Measurements from ENCODE around the gene RMND5B. TPM values are rescaled to one million over a fixed set of nuclear protein-coding genes. Genes with fewer than 3 reads are reported as not detected.

RMND5B gene
- total and polyA plus RNA-seq, 8 donors, result 25.3 to 72.9 (median 33.8) TPM

DNA sequence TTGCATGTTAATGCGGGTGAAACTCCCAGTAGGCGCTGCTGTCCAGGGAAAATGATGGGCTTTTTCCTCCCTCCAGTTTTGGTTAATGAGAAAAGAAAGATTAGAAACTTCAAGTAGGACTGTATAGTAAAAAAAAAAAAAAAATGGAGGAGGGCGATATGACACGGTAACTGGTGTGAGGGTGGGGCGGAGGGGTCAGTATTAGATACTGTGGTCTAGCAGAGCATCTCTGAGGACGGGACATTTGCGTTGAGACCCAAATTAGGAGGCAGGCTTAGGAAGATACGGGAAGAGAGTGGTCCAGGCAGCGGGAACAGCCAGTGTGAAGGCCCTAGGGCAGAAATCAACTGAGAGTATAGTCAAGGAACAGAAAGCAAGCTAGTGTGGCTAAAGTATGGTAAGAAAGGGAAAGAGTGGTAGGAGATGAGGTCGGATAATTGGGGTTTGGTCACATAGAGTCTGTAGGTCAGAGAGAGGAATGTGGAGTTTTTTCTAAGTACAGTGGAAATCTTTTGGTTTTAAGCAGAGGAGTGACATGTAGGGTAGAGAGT, 707 bp downstream of the RMND5B start:
- DNase-seq, result no peak
- intact Hi-C loops (cut with DNase I; ENCODE audit: low total_unique reads), result no loop called here
- Histone ChIP-seq H3K36me3 (peaks cover 5 to 32% (median 31%) of the 10 kb centered on the region in 4 donors), H3K4me1 (peaks cover 10 to 30% (median 18%) of the 10 kb centered on the region in 4 donors), H3K27ac (peak overlapping the region in 4 of 5 donors; percentile 90 to 96 (median 94)), H3K27me3 (no peaks in the 10 kb centered on the region), H3K4me3 (peak overlapping the region; percentile 73 to 98 (median 88)), H3K9me3 (no peaks in the 10 kb centered on the region)
- 13 to 25% (median 17%) methylated on average over 10 of the region's 10 CpGs for WGBS, 5 donors
- TF ChIP-seq POLR2A (IDR thresholded peaks at IDR 0.05), result no peak
- TF ChIP-seq POLR2AphosphoS5 (IDR thresholded peaks at IDR 0.05), result no peak
- TF ChIP-seq EP300 (IDR thresholded peaks at IDR 0.05), result no peak
- no peak for TF ChIP-seq CTCF (IDR thresholded peaks at IDR 0.05)

DNA sequence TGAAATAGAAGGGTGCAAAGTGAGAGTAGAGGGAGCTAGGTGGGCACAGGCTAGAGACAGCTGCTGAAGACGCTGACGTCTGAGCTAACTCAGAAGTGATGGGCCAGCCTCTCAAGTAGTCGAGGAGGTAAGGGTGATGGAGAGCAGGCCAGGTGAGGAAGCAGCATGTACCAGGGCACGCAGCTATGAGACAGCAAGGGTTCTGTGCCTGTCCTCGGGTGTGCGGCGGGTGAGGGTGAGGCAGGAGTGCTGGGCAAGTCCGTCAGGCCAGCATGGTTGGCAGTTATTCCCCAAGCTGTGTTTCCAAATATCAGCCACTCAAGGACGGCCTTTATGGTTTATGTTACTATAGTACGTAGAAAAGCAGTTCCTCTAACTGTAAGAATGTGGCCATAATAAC, 6.2 kb downstream of the RMND5B start:
- TF ChIP-seq CTCF (IDR thresholded peaks at IDR 0.05), result no peak
- TF ChIP-seq POLR2AphosphoS5 (IDR thresholded peaks at IDR 0.05), result no peak
- TF ChIP-seq EP300 (IDR thresholded peaks at IDR 0.05), result no peak
- TF ChIP-seq POLR2A (IDR thresholded peaks at IDR 0.05), result no peak
- H3K9me3 ChIP-seq, result no peaks in the 10 kb centered on the region
- H3K27me3 ChIP-seq, result no peaks in the 10 kb centered on the region
- H3K36me3 ChIP-seq, result peaks cover 5 to 87% (median 79%) of the 10 kb centered on the region in 4 donors
- no peak overlapping the region for H3K4me3 ChIP-seq
- H3K4me1 ChIP-seq, result peaks cover 4 to 15% (median 5%) of the 10 kb centered on the region in 4 donors
- H3K27ac ChIP-seq, result no peak overlapping the region
- 81 to 92% (median 86%) methylated on average over 10 of the region's 10 CpGs for WGBS, 5 donors
- intact Hi-C loops (cut with DNase I; ENCODE audit: low total_unique reads), result no loop called here
- DNase-seq, result no peak

DNA sequence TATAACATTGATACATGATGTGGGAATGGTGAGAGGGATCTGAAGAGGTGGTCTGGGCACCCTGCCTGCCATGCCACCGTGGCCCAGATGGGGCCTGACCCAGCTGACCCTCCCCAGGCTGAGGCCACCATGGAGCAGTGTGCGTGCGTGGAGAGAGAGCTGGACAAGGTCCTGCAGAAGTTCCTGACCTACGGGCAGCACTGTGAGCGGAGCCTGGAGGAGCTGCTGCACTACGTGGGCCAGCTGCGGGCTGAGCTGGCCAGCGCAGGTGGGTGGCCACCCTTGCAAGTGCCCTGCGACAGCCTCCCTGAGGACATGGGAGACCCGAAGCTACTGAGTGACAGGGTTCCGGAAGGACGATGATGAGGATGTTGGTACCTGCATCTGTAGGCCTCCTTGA, 7.2 kb downstream of the RMND5B start:
- intact Hi-C loops (cut with DNase I; ENCODE audit: low total_unique reads), result no loop called here
- H3K36me3 ChIP-seq, result peaks cover 12 to 97% (median 89%) of the 10 kb centered on the region in 4 donors
- 84 to 95% (median 91%) methylated on average over 9 to 12 of the region's 12 CpGs for WGBS, 5 donors

GRCh38 chr5:178141550-178141949, 10.7 kb downstream of the RMND5B start:
- H3K27me3 ChIP-seq, result no peaks in the 10 kb centered on the region
- H3K27ac ChIP-seq, result no peak overlapping the region
- no peak overlapping the region for H3K4me3 ChIP-seq
- TF ChIP-seq POLR2A (IDR thresholded peaks at IDR 0.05) (no peak), POLR2AphosphoS5 (IDR thresholded peaks at IDR 0.05) (no peak), EP300 (IDR thresholded peaks at IDR 0.05) (no peak), CTCF (IDR thresholded peaks at IDR 0.05) (no peak)
- H3K9me3 ChIP-seq, result no peaks in the 10 kb centered on the region
- peaks cover 37 to 100% (median 93%) of the 10 kb centered on the region in 4 donors for H3K36me3 ChIP-seq
- peaks cover 0 to 10% (median 3%) of the 10 kb centered on the region in 4 donors for H3K4me1 ChIP-seq
- DNase-seq, result no peak
- WGBS, 5 donors, result 92 to 99% (median 95%) methylated on average over 4 of the region's 4 CpGs
- intact Hi-C loops (cut with DNase I; ENCODE audit: low total_unique reads), result no loop called here

More for the DNA sequence above, 7.2 kb downstream of the RMND5B start:
- H3K9me3 ChIP-seq, result no peaks in the 10 kb centered on the region
- H3K27ac ChIP-seq, result no peak overlapping the region
- no peaks in the 10 kb centered on the region for H3K27me3 ChIP-seq
- H3K4me1 ChIP-seq, result peaks cover 0 to 10% (median 0%) of the 10 kb centered on the region in 4 donors
- DNase-seq, result no peak
- TF ChIP-seq POLR2A (IDR thresholded peaks at IDR 0.05) (no peak), POLR2AphosphoS5 (IDR thresholded peaks at IDR 0.05) (no peak), EP300 (IDR thresholded peaks at IDR 0.05) (no peak), CTCF (IDR thresholded peaks at IDR 0.05) (no peak)
- H3K4me3 ChIP-seq, result no peak overlapping the region

Measured in stomach (tissue), 9 donors.